B cell (primary cell): ENCODE measurements around the gene CERK.
"Not testable (repeated sequence)": the region's sequence is repeated elsewhere in the genome, so short reads cannot be mapped to it uniquely, and the experiment has no call there.

Source experiments
- CTCF ChIP-seq: fragments of 200-600 bp; IDR thresholded peaks from one replicate; pipeline ENCODE4 v1.8.0; 2022; ENCODE audit warnings: antibody characterized with exemption, mild to moderate bottlenecking
- EZH2 ChIP-seq: IDR thresholded peaks from 2 replicates; pipeline ENCODE4 v1.6.1; 2012; ENCODE audit warnings: borderline replicate concordance, low read depth, mild to moderate bottlenecking, moderate library complexity, low read length; ENCODE audit not compliant: insufficient read depth, poor library complexity, severe bottlenecking

GRCh38 chr22:46634973-46635685 is 102.9 kb downstream of the CERK start:
- not testable (repeated sequence) for TF ChIP-seq CTCF, EZH2
